Fibroblast of gingiva (primary cell): ENCODE data around the gene SMC1A.

Experiments
- DNase-seq: peaks from one replicate; pipeline ENCODE4 v3.0.0-alpha.2; 2011; ENCODE audit warnings: low read depth

SMC1A gene

GRCh38 chrX:53340852-53341645 lies 81.4 kb downstream of the SMC1A start:
- DNase-seq = no peak

DNA sequence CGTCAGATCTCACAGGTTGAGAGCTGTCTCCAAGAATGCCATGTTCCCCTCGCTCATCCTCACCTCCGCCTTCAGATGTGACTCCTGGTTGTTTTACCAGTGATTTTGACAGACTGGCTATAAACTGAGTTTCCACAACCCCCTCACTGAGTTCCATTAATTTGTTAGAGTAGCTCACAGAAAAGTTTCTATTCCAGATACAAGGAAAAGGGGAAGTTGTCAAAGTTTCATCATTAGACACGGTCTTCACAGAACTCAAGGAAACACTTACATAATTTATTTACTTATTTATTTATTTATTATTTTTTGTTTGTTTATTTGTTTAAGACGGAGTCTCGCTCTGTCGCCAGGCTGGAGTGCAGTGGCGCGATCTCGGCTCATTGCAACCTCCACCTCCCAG lies 85.4 kb downstream of the SMC1A start:
- DNase-seq = no peak

- DNase-seq = no peak
These were observed 88.6 kb downstream of the SMC1A start for GRCh38 chrX:53333853-53334252.

DNA sequence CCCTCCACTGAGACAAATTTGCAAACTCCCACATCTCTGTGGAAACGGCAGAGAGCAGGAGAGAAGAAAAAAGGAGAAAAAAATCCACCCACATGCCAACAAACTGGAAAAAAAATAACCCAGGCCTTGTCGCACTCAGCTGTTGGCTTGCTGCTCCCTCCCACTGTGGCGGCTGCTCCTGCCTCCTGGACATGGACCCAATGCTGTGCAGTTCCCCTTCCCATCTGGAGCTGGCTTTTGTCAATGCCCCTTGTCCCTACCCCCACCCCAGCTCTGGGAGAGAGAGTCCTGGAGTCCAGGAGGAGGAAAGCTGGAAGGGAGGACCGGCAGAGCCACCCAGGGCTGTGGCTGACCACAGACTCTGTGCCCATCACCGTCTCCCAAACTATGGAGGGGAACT lies 90.2 kb downstream of the SMC1A start:
- DNase-seq = no peak

DNA sequence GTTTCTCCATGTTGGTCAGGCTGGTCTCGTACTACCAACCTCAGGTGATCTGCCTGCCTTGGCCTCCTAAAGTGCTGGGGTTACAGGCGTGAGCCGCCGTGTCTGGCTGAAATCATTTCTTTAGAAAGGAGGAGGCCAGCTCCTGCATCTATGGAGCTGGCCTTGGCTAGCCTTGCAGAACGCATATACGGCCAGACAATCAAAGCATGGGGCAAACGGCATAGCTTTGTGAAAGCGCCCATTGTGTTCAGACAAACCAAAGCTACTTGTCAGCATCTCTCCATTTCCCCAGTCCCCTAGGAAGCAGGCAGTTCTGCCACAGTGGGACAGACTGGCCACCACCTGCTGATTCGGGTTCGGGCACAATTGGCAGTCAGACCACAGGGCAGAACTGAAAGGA lies 92.1 kb downstream of the SMC1A start:
- no peak for DNase-seq

- no peak for DNase-seq
These were observed 97.7 kb downstream of the SMC1A start for GRCh38 chrX:53324803-53325202.
